ENCODE data around the gene CCM2.

DNA sequence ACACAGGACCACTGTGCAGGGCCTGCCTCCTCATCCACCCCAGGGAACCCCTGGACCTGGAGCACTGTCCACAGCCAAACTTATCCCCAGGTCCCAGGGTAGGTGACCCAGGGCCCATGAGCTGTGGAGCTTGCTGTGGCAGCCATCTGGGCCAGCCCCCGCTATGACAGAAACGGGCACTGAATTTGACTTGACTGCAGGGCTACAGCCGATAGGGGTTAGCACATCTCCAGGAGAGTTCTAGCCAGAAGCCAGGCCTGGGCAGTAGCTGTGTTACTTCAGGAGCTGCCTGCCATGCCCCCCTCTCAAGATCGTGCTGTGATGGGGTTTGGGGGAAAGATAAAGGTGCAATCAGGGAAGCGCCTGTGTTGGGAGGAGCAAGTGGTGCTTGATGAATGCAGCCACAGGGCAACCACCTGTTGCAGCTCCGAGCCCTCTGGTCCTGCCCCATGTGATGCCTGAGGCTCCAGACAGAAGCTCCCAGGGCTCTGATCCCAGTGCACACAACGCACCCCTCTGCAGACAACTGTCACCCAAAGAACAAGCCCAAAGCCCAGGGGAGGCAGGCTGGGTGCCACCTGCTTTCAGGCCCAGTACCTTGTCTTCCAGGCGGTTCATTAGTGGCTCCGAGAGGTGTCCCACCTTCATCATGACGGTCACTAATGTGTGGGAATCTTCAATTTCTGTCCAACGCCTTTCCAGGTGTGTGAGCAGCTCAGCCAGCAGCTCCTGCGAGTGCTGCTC is 105.0 kb downstream of the CCM2 start:
- TF ChIP-seq POLR2A (IDR thresholded peaks at IDR 0.05; ENCODE audit: low read length) = no peak
- TF ChIP-seq, protein P1, sequence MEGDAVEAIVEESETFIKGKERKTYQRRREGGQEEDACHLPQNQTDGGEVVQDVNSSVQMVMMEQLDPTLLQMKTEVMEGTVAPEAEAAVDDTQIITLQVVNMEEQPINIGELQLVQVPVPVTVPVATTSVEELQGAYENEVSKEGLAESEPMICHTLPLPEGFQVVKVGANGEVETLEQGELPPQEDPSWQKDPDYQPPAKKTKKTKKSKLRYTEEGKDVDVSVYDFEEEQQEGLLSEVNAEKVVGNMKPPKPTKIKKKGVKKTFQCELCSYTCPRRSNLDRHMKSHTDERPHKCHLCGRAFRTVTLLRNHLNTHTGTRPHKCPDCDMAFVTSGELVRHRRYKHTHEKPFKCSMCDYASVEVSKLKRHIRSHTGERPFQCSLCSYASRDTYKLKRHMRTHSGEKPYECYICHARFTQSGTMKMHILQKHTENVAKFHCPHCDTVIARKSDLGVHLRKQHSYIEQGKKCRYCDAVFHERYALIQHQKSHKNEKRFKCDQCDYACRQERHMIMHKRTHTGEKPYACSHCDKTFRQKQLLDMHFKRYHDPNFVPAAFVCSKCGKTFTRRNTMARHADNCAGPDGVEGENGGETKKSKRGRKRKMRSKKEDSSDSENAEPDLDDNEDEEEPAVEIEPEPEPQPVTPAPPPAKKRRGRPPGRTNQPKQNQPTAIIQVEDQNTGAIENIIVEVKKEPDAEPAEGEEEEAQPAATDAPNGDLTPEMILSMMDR (IDR thresholded peaks at IDR 0.05) = no peak
- TF ChIP-seq SREBF2 (IDR thresholded peaks at IDR 0.05) = no peak
- TF ChIP-seq, protein P2, sequence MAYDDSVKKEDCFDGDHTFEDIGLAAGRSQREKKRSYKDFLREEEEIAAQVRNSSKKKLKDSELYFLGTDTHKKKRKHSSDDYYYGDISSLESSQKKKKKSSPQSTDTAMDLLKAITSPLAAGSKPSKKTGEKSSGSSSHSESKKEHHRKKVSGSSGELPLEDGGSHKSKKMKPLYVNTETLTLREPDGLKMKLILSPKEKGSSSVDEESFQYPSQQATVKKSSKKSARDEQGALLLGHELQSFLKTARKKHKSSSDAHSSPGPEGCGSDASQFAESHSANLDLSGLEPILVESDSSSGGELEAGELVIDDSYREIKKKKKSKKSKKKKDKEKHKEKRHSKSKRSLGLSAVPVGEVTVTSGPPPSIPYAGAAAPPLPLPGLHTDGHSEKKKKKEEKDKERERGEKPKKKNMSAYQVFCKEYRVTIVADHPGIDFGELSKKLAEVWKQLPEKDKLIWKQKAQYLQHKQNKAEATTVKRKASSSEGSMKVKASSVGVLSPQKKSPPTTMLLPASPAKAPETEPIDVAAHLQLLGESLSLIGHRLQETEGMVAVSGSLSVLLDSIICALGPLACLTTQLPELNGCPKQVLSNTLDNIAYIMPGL (CRISPR knock-in tag; IDR thresholded peaks at IDR 0.05; ENCODE audit: borderline replicate concordance) = no peak
- TF ChIP-seq, protein P3, sequence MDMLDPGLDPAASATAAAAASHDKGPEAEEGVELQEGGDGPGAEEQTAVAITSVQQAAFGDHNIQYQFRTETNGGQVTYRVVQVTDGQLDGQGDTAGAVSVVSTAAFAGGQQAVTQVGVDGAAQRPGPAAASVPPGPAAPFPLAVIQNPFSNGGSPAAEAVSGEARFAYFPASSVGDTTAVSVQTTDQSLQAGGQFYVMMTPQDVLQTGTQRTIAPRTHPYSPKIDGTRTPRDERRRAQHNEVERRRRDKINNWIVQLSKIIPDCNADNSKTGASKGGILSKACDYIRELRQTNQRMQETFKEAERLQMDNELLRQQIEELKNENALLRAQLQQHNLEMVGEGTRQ (IDR thresholded peaks at IDR 0.05) = no peak
- TF ChIP-seq CEBPB (IDR thresholded peaks at IDR 0.05) = no peak
- TF ChIP-seq, protein P4, sequence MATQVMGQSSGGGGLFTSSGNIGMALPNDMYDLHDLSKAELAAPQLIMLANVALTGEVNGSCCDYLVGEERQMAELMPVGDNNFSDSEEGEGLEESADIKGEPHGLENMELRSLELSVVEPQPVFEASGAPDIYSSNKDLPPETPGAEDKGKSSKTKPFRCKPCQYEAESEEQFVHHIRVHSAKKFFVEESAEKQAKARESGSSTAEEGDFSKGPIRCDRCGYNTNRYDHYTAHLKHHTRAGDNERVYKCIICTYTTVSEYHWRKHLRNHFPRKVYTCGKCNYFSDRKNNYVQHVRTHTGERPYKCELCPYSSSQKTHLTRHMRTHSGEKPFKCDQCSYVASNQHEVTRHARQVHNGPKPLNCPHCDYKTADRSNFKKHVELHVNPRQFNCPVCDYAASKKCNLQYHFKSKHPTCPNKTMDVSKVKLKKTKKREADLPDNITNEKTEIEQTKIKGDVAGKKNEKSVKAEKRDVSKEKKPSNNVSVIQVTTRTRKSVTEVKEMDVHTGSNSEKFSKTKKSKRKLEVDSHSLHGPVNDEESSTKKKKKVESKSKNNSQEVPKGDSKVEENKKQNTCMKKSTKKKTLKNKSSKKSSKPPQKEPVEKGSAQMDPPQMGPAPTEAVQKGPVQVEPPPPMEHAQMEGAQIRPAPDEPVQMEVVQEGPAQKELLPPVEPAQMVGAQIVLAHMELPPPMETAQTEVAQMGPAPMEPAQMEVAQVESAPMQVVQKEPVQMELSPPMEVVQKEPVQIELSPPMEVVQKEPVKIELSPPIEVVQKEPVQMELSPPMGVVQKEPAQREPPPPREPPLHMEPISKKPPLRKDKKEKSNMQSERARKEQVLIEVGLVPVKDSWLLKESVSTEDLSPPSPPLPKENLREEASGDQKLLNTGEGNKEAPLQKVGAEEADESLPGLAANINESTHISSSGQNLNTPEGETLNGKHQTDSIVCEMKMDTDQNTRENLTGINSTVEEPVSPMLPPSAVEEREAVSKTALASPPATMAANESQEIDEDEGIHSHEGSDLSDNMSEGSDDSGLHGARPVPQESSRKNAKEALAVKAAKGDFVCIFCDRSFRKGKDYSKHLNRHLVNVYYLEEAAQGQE (IDR thresholded peaks at IDR 0.05) = no peak
- no peak for TF ChIP-seq ZC3H11A (IDR thresholded peaks at IDR 0.05)
- TF ChIP-seq RAD21 (conservative IDR thresholded peaks at IDR 0.05 in 1 of 2, IDR thresholded peaks at IDR 0.05 in 1 of 2) = no peak
- no peak for TF ChIP-seq SMC3 (IDR thresholded peaks at IDR 0.05)
- TF ChIP-seq, protein P5, sequence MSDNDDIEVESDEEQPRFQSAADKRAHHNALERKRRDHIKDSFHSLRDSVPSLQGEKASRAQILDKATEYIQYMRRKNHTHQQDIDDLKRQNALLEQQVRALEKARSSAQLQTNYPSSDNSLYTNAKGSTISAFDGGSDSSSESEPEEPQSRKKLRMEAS (IDR thresholded peaks at IDR 0.05) = no peak
- no peak for TF ChIP-seq NPAS2 (CRISPR knock-in tag; IDR thresholded peaks at IDR 0.05; ENCODE audit: borderline replicate concordance)
- no peak for TF ChIP-seq ESRRA (IDR thresholded peaks at IDR 0.05; ENCODE audit: borderline replicate concordance, low read length)
- no peak for TF ChIP-seq ZSCAN20 (CRISPR knock-in tag; IDR thresholded peaks at IDR 0.05)

All from A549 (cell line).